Measurements from ENCODE around the gene CTDP1.

DNA sequence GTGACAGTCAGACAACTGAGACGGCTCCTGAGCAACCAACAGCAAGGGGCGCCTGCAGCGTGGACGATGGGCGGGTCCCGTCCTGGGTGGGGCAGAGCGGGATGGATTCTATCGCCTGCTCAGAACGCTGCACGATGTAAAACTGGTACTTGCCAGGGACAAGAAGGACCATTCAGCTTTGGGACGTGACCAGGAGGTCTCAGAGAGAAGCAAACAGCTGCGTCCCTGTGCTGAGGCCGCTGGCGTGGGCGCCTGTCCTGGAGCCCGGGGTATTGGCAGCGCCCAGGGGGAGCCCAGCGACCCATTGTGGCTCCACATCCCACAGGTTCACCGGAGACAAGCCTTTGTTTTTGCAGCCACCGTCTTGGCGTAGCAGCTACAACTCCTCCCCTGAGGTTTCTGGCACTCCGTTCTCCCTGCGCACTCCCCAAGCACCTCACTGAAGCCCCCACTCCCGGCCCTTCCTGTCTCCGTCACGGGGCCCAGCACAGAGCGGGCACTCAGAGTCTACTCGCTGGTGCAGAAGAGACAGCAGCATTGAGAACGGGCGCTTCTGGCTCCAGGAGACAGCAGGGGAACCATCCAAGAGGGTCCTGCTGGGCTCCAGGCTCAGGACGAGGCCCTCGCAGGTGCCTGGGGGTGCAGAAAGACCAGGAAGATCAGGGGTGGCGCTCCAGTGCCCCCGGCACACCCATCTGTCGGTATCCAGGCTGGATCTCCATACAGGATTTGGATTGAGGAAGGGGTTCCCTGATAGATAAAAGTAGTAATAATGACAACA lies 96.0 kb downstream of the CTDP1 start:
- no peak for TF ChIP-seq TOX (CRISPR knock-in tag; IDR thresholded peaks at IDR 0.05; ENCODE audit: borderline replicate concordance)
- TF ChIP-seq ARNTL (CRISPR knock-in tag; IDR thresholded peaks at IDR 0.05; ENCODE audit: borderline replicate concordance, low read depth): no peak
- TF ChIP-seq ZNF565 (CRISPR knock-in tag; conservative IDR thresholded peaks at IDR 0.05; ENCODE audit: low read depth): no peak
- TF ChIP-seq ZFP30 (CRISPR knock-in tag; IDR thresholded peaks at IDR 0.05): no peak
